ENCODE results near the gene CYB5A. TPM values are rescaled to one million over a fixed set of nuclear protein-coding genes. Genes with fewer than 3 reads are reported as not detected.
A peak's percentile ranks its signal among the peaks of the same experiment; 100 is the strongest.

Gene CYB5A
- total RNA-seq = 163 and 256 TPM in 2 replicates

- DNase-seq (ENCODE audit: low read depth) = peak; percentile 89
Observed at GRCh38 chr18:74291771-74292540, at the start of gene CYB5A. Gene CYB5A, minus strand, starts transcription at chr18:74291963. Its CDS starts 88 bp downstream, at chr18:74291875.

- peak; percentile 25 for DNase-seq (ENCODE audit: low read depth)
Observed at GRCh38 chr18:74337912-74338309, 46.1 kb upstream of the CYB5A start.

- DNase-seq (ENCODE audit: low read depth) = no peak
Observed at GRCh38 chr18:74337155-74337911, 45.6 kb upstream of the CYB5A start.

- DNase-seq (ENCODE audit: low read depth) = peak; percentile 19
Observed at GRCh38 chr18:74336656-74337055, 44.9 kb upstream of the CYB5A start.

GRCh38 chr18:74334242-74334893, 42.6 kb upstream of the CYB5A start:
- DNase-seq (ENCODE audit: low read depth) = no peak

- DNase-seq (ENCODE audit: low read depth) = no peak
Observed at GRCh38 chr18:74333091-74333490, 41.3 kb upstream of the CYB5A start.

GRCh38 chr18:74331404-74331803, 39.6 kb upstream of the CYB5A start:
- peak; percentile 46 for DNase-seq (ENCODE audit: low read depth)

GRCh38 chr18:74329688-74330205, 38.0 kb upstream of the CYB5A start:
- DNase-seq (ENCODE audit: low read depth) = no peak

- DNase-seq (ENCODE audit: low read depth) = peak; percentile 9
Observed at GRCh38 chr18:74328206-74328605, 36.4 kb upstream of the CYB5A start.

GRCh38 chr18:74326791-74327190, 35.0 kb upstream of the CYB5A start:
- DNase-seq (ENCODE audit: low read depth) = peak; percentile 67

GRCh38 chr18:74326231-74326630, 34.5 kb upstream of the CYB5A start:
- peak; percentile 4 for DNase-seq (ENCODE audit: low read depth)

- peak; percentile 94 for DNase-seq (ENCODE audit: low read depth)
Observed at GRCh38 chr18:74316257-74317170, 24.8 kb upstream of the CYB5A start.

- DNase-seq (ENCODE audit: low read depth) = no peak
Observed at GRCh38 chr18:74315464-74316256, 23.9 kb upstream of the CYB5A start, which contains the start of gene C18orf63. Gene C18orf63, plus strand, starts transcription at chr18:74315839. Its CDS starts 2,027 bp downstream, at chr18:74317866.

GRCh38 chr18:74314759-74315463, 23.1 kb upstream of the CYB5A start:
- DNase-seq (ENCODE audit: low read depth) = no peak

GRCh38 chr18:74311000-74311399, 19.2 kb upstream of the CYB5A start:
- no peak for DNase-seq (ENCODE audit: low read depth)

- DNase-seq (ENCODE audit: low read depth) = peak; percentile 72
Observed at GRCh38 chr18:74310411-74310810, 18.6 kb upstream of the CYB5A start.

GRCh38 chr18:74303936-74304335, 12.2 kb upstream of the CYB5A start:
- peak; percentile 87 for DNase-seq (ENCODE audit: low read depth)

- DNase-seq (ENCODE audit: low read depth) = no peak
Observed at GRCh38 chr18:74303306-74303705, 11.5 kb upstream of the CYB5A start.

GRCh38 chr18:74299746-74300145, 8.0 kb upstream of the CYB5A start:
- peak; percentile 77 for DNase-seq (ENCODE audit: low read depth)

- no peak for DNase-seq (ENCODE audit: low read depth)
Observed at GRCh38 chr18:74299162-74299561, 7.4 kb upstream of the CYB5A start.

All from renal cortical epithelial cell (primary cell).